Heart left ventricle (tissue), 16 donors: ENCODE measurements around the gene MYH6. TPM values are rescaled to one million over a fixed set of nuclear protein-coding genes. Genes with fewer than 3 reads are reported as not detected.
A peak's percentile ranks its signal among the peaks of the same experiment; 100 is the strongest.

Experiments
- ATAC-seq, 4 donors: fragments of 200-7000 bp; cut with Tn5 transposase; one replicate each; pipeline ENCODE4 v1.9.1; 2020 to 2022; ENCODE audit warnings: moderate library complexity in 4 of 4, mild to moderate bottlenecking in 3 of 4, moderate number of reproducible peaks in 1 of 4
- DNase-seq, 5 donors: peaks; one replicate each; pipeline ENCODE4 v3.0.0-alpha.2; 2020
- H3K27ac ChIP-seq, 12 donors: fragments of 200-600 bp; sonication (generic) in 4 of 12; one replicate each; pipeline versions ENCODE4 v1.5.0 to v1.8.0; 2016 to 2022; ENCODE audit warnings: mild to moderate bottlenecking in 2 of 12
- H3K27me3 ChIP-seq, 9 donors: fragments of 200-600 bp; sonication (generic) in 2 of 9; one replicate each; pipeline versions ENCODE4 v1.5.1 to v1.8.0; 2016 to 2022; ENCODE audit warnings: mild to moderate bottlenecking in 3 of 9
- H3K36me3 ChIP-seq, 9 donors: fragments of 200-600 bp; sonication (generic) in 2 of 9; one replicate each; pipeline versions ENCODE4 v1.5.0 to v1.8.0; 2018 to 2022; ENCODE audit warnings: mild to moderate bottlenecking in 2 of 9
- H3K4me1 ChIP-seq, 12 donors: fragments of 200-600 bp; sonication (generic) in 4 of 12; one replicate each; pipeline versions ENCODE4 v1.5.0 to v1.8.0; 2016 to 2022; ENCODE audit warnings: mild to moderate bottlenecking in 3 of 12
- H3K4me3 ChIP-seq, 12 donors: fragments of 200-600 bp; sonication (generic) in 4 of 12; one replicate each; pipeline versions ENCODE4 v1.5.0 to v1.8.0; 2017 to 2022; ENCODE audit warnings: mild to moderate bottlenecking in 9 of 12, moderate library complexity in 4 of 12
- H3K9me3 ChIP-seq, 12 donors: fragments of 200-600 bp; sonication (generic) in 4 of 12; one replicate each; pipeline versions ENCODE4 v1.5.0 to v1.8.0; 2016 to 2022; ENCODE audit warnings: mild to moderate bottlenecking in 1 of 12
- CTCF ChIP-seq, 12 donors: fragments of 200-600 bp; sonication (generic) in 4 of 12; IDR thresholded peaks; one replicate each; pipeline versions ENCODE4 v1.5.0 to v1.8.0; 2018 to 2022; ENCODE audit warnings: antibody characterized with exemption in 12 of 12, mild to moderate bottlenecking in 5 of 12
- POLR2A ChIP-seq, 2 donors: fragments of 450-650 bp; IDR thresholded peaks; one replicate each; pipeline ENCODE4 v1.6.1; 2017; ENCODE audit warnings: antibody characterized with exemption in 2 of 2, mild to moderate bottlenecking in 2 of 2, moderate library complexity in 2 of 2
- WGBS, 4 donors: extraction: QIAGEN DNeasy Blood & Tissue Kit in 2 of 4; methylation state at CpG; one replicate each; pipeline versions ENCODE4 v1.1.5 to v1.1.7; 2013 to 2018; 5-methylcytosine and 5-hydroxymethylcytosine counted together
- intact Hi-C, 10 donors: fragments of 100-400 bp; cut with DNase I; formaldehyde crosslinking; loops; one replicate each; pipeline versions ENCODE4 v1.11.1 to v1.14.2; 2022
- polyA plus RNA-seq, 2 donors: library from polyadenylated mRNA; stranded (reverse); fragments of 200-250 nt; gene quantifications; one replicate each; pipeline ENCODE4 v1.2.3, GENCODE V29; 2013
- total RNA-seq, 9 donors: library from RNA; depleted of rRNA in 2 of 9; stranded (reverse); fragments of >200 nt in 2 of 9; fragmentation: NEBNext Ultra II Directional in 3 of 9; extraction: Animal tissue kit (Norgen Biotek cat#: 25700) in 3 of 9; gene quantifications; one replicate each; pipeline versions ENCODE4 v1.1.0 to v1.2.4, GENCODE V29; 2016 to 2023
- donor health status: ischemic (EF 13 %, LVEDD 7.1; RV severe dilation, severe dysfunction).
- donor health status: healthy with polysubstance abuse.
- donor health status: DM: no; HTN: yes; CAD: no.
- donor health status: DM: no; HTN: no; CAD: no.
- donor health status: ischemic (EF 25% LVEDD 6.9; RV normal size, moderate dysfunction).
- donor health status: ischemic (EF 25% LVEDD 5.7; RV mildly dilated, moderate dysfunction).
- donor health status: healthy.
- donor health status: DM: yes; HTN: yes; CAD: no.
- donor health status: ischemic (EF 35%, LVEDD 5.7; RV mildly dilated, moderate dysfunction).
- donor health status: nonischemic (EF 11% LVEDD 7.7; RV severe dilation, severe dysfunction).
- donor health status: DM: yes; HTN: yes; CAD: no.
- donor health status: PGD.
- donor health status: ischemic (EF 29% LVEDD 5.4; RV normal size, mild dysfunction).
- donor health status: nonischemic (EF 23%, LVEDD 6.1; RV moderate dilation, normal function).

Gene MYH6
- total and polyA plus RNA-seq, 11 donors: 76.8 to 5,104 (median 1,271) TPM

- intact Hi-C loops: loop anchor here in 9 of 10 donors (1.0 to 10.0 kb wide), 8 partner anchors 52 to 116 kb away; no protein-coding TSS in a partner anchor
- peak; percentile 1 to 7 (median 2) for ATAC-seq
- 35 to 56% (median 48%) methylated on average over 14 to 16 of the region's 16 CpGs for WGBS, 4 donors
- peaks cover 0 to 14% (median 0%) of the 10 kb centered on the region in 12 donors for H3K4me1 ChIP-seq
- peak overlapping the region in 2 of 12 donors; percentile 14 to 18 for H3K27ac ChIP-seq
- DNase-seq: peak in 1 of 5 donors; percentile 17
- no peak overlapping the region for H3K4me3 ChIP-seq
- no peaks in the 10 kb centered on the region for H3K9me3 ChIP-seq
- TF ChIP-seq CTCF (IDR thresholded peaks at IDR 0.05): no peak
- TF ChIP-seq POLR2A (IDR thresholded peaks at IDR 0.05): no peak
- no peaks in the 10 kb centered on the region for H3K27me3 ChIP-seq
- peaks cover 0 to 52% (median 39%) of the 10 kb centered on the region in 9 donors for H3K36me3 ChIP-seq
Measured at GRCh38 chr14:23380197-23380914, 27.7 kb downstream of the MYH6 start.

- DNase-seq: peak; percentile 44 to 81 (median 70)
- Histone ChIP-seq H3K27me3 (no peaks in the 10 kb centered on the region), H3K4me3 (no peak overlapping the region), H3K9me3 (no peaks in the 10 kb centered on the region), H3K27ac (peak overlapping the region in 1 of 12 donors; percentile 18), H3K4me1 (peaks cover 0 to 14% (median 0%) of the 10 kb centered on the region in 12 donors), H3K36me3 (peaks cover 0 to 44% (median 32%) of the 10 kb centered on the region in 9 donors)
- peak in 1 of 2 donors; percentile 38 for TF ChIP-seq POLR2A (IDR thresholded peaks at IDR 0.05)
- TF ChIP-seq CTCF (IDR thresholded peaks at IDR 0.05): peak; percentile 77 to 90 (median 82)
- intact Hi-C loops: loop anchor here (1.0 to 10.0 kb wide), 10 partner anchors 51 to 255 kb away; no protein-coding TSS in a partner anchor
- peak; percentile 13 to 39 (median 24) for ATAC-seq
- WGBS, 4 donors: 32 to 39% (median 35%) methylated on average over 11 to 12 of the region's 12 CpGs
Measured at GRCh38 chr14:23379366-23380196, 28.5 kb downstream of the MYH6 start.

- Histone ChIP-seq H3K36me3 (peaks cover 0 to 35% (median 27%) of the 10 kb centered on the region in 9 donors), H3K9me3 (no peaks in the 10 kb centered on the region), H3K4me1 (peaks cover 0 to 14% (median 0%) of the 10 kb centered on the region in 12 donors), H3K27me3 (no peaks in the 10 kb centered on the region), H3K27ac (no peak overlapping the region), H3K4me3 (no peak overlapping the region)
- intact Hi-C loops: loop anchor here in 9 of 10 donors (2.0 to 10.0 kb wide), 6 partner anchors 50 to 254 kb away; no protein-coding TSS in a partner anchor
- no peak for DNase-seq
- WGBS, 4 donors: 55 to 69% (median 62%) methylated on average over 9 to 11 of the region's 11 CpGs
- ATAC-seq: peak in 3 of 4 donors; percentile 3 to 25 (median 10)
- TF ChIP-seq CTCF (IDR thresholded peaks at IDR 0.05) (no peak), POLR2A (IDR thresholded peaks at IDR 0.05) (peak in 1 of 2 donors; percentile 24)
Measured at GRCh38 chr14:23378612-23379220, 29.4 kb downstream of the MYH6 start.
